CD14-positive monocyte (primary cell): ENCODE results near the gene TEX11. TPM values are rescaled to one million over a fixed set of nuclear protein-coding genes. Genes with fewer than 3 reads are reported as not detected.
"Not testable (repeated sequence)": the region's sequence is repeated elsewhere in the genome, so short reads cannot be mapped to it uniquely, and the experiment has no call there.

Experiments
- DNase-seq, 3 donors: peaks; one replicate each; pipeline ENCODE4 v3.0.0-alpha.2; 2011 to 2022
- H2AFZ ChIP-seq: 2 replicates; pipeline ENCODE4 v1.6.0; 2012; ENCODE audit warnings: mild to moderate bottlenecking, low read depth, low read length, inconsistent platforms; ENCODE audit not compliant: insufficient read depth, poor library complexity, severe bottlenecking
- H3K27ac ChIP-seq, 2 donors: 1 replicate in 1 of 2; 2 replicates in 1 of 2; pipeline ENCODE4 v1.5.1; 2012 to 2013; ENCODE audit warnings: low read length in 2 of 2, control low read depth in 1 of 2, inconsistent platforms in 1 of 2, low read depth in 1 of 2, mild to moderate bottlenecking in 1 of 2
- H3K27me3 ChIP-seq, 2 donors: one replicate each; pipeline versions ENCODE4 v1.6.0 to v1.6.1; 2011 to 2013; ENCODE audit warnings: low read length in 2 of 2; ENCODE audit not compliant: control insufficient read depth in 2 of 2, insufficient read depth in 2 of 2
- H3K36me3 ChIP-seq, 2 donors: replicated peaks in 1 of 2; 1 replicate in 1 of 2; 2 replicates in 1 of 2; pipeline versions ENCODE4 v1.5.1 to v1.6.1; 2012 to 2013; ENCODE audit warnings: low read length in 2 of 2, control low read depth in 1 of 2, inconsistent platforms in 1 of 2, mild to moderate bottlenecking in 1 of 2; ENCODE audit not compliant: insufficient read depth in 2 of 2, control insufficient read depth in 1 of 2
- H3K4me1 ChIP-seq, 2 donors: 1 replicate in 1 of 2; 2 replicates in 1 of 2; pipeline versions ENCODE4 v1.5.1 to v1.6.1; 2012 to 2013; ENCODE audit warnings: low read length in 2 of 2, control low read depth in 1 of 2, inconsistent platforms in 1 of 2, mild to moderate bottlenecking in 1 of 2, moderate library complexity in 1 of 2; ENCODE audit not compliant: insufficient read depth in 2 of 2, control insufficient read depth in 1 of 2
- H3K4me2 ChIP-seq: replicated peaks from 2 replicates; pipeline ENCODE3; 2012; ENCODE audit warnings: low read length, moderate library complexity, mild to moderate bottlenecking; ENCODE audit not compliant: poor library complexity, severe bottlenecking; ENCODE audit errors: extremely low read depth
- H3K4me3 ChIP-seq, 3 experiments: fragments of 200-600 bp in 1 of 3; sonication (generic) in 1 of 3; replicated peaks in 1 of 3; 1 replicate in 2 of 3; 2 replicates in 1 of 3; pipeline ENCODE4 v1.5.1; 2011 to 2013; ENCODE audit warnings: low read length in 3 of 3, mild to moderate bottlenecking in 3 of 3, control low read depth in 2 of 3, low read depth in 2 of 3, inconsistent platforms in 1 of 3, moderate library complexity in 1 of 3
- H3K79me2 ChIP-seq: 2 replicates; pipeline ENCODE4 v1.6.0; 2012; ENCODE audit warnings: mild to moderate bottlenecking, control low read depth, inconsistent platforms, low read length, moderate library complexity; ENCODE audit not compliant: insufficient read depth
- H3K9ac ChIP-seq: 2 replicates; pipeline ENCODE4 v1.6.0; 2017; ENCODE audit warnings: low read length, mild to moderate bottlenecking; ENCODE audit not compliant: insufficient read depth, poor library complexity, severe bottlenecking
- H3K9me3 ChIP-seq, 2 donors: replicated peaks in 1 of 2; 1 replicate in 1 of 2; 2 replicates in 1 of 2; pipeline versions ENCODE4 v1.5.1 to v1.6.1; 2012 to 2013; ENCODE audit warnings: low read length in 2 of 2, control low read depth in 1 of 2; ENCODE audit not compliant: control insufficient read depth in 1 of 2, insufficient read depth in 1 of 2
- H4K20me1 ChIP-seq: 2 replicates; pipeline ENCODE4 v1.6.0; 2012; ENCODE audit warnings: mild to moderate bottlenecking, low read length, control low read depth, moderate library complexity; ENCODE audit not compliant: insufficient read depth
- H3K27ac Mint-ChIP-seq, 7 donors: one replicate each; pipeline ENCODE4 v1.8.0; 2020; ENCODE audit warnings: mild to moderate bottlenecking in 7 of 7, mixed read lengths in 7 of 7, moderate library complexity in 6 of 7, inconsistent platforms in 2 of 7
- H3K27me3 Mint-ChIP-seq, 3 donors: one replicate each; pipeline ENCODE4 v1.8.0; 2021 to 2022; ENCODE audit warnings: low read depth in 3 of 3, mild to moderate bottlenecking in 3 of 3, mixed read lengths in 3 of 3, moderate library complexity in 3 of 3, inconsistent platforms in 1 of 3
- H3K36me3 Mint-ChIP-seq, 2 donors: one replicate each; pipeline ENCODE4 v1.8.0; 2020; ENCODE audit warnings: mixed read lengths in 2 of 2, inconsistent platforms in 1 of 2, mild to moderate bottlenecking in 1 of 2
- H3K4me1 Mint-ChIP-seq: one replicate; pipeline ENCODE4 v1.8.0; 2020; ENCODE audit warnings: mild to moderate bottlenecking, mixed read lengths
- H3K4me3 Mint-ChIP-seq, 2 donors: one replicate each; pipeline ENCODE4 v1.8.0; 2020; ENCODE audit warnings: mild to moderate bottlenecking in 2 of 2, mixed read lengths in 2 of 2, moderate library complexity in 1 of 2
- H3K9me3 Mint-ChIP-seq, 7 donors: one replicate each; pipeline ENCODE4 v1.8.0; 2020 to 2022; ENCODE audit warnings: mixed read lengths in 7 of 7, mild to moderate bottlenecking in 6 of 7, moderate library complexity in 6 of 7, inconsistent platforms in 2 of 7
- WGBS: methylation state at CpG from one replicate; pipeline ENCODE4 v1.1.5; 2013; ENCODE audit warnings: missing lambda C conversion rate; ENCODE audit not compliant: insufficient coverage; 5-methylcytosine and 5-hydroxymethylcytosine counted together
- intact Hi-C, 2 donors: fragments of 100-400 bp; cut with micrococcal nuclease; formaldehyde crosslinking; loops; one replicate each; pipeline versions ENCODE4 v1.15.0 to v1.15.1; 2023
- polyA plus RNA-seq, 3 donors: library from polyadenylated mRNA; depleted of rRNA in 1 of 3; unstranded in 2 of 3; stranded (reverse) in 1 of 3; fragments of 300-500 nt in 2 of 3; fragments of >200 nt in 1 of 3; fragmentation: Illumina TruSeq in 2 of 3; gene quantifications; 1 replicate in 2 of 3; 2 replicates in 1 of 3; pipeline ENCODE4 v1.2.3, GENCODE V29; 2012 to 2021
- TF ChIP-seq, protein P1 (sequence below): fragments of 200-600 bp; IDR thresholded peaks from one replicate; pipeline ENCODE4 v1.8.0; 2022; ENCODE audit warnings: antibody characterized with exemption, mild to moderate bottlenecking

TEX11 gene
- polyA plus RNA-seq, 3 donors, result not detected

DNA sequence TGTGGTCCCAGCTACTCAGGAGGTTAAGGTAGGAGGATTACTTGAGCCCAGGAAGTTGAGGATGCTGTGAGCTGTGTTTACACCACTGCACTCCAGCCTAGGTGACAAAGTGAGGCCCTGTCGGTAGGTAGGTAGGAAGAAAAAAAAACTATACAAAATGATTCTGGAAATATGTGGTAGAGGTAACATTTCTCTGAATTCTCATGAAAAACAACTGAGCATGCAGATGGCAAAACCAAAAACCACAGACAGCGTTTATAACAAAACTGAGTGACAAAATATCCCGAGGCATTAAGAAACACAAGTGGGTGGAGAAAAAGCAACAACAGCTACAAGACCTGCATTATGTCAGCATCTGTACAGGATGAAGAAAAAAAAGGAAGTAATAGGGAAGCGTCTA, 252.2 kb downstream of the TEX11 start:
- no peak overlapping the region for H2AFZ ChIP-seq
- no peak overlapping the region for H3K27ac ChIP-seq
- no peaks in the 10 kb centered on the region for H3K36me3 ChIP-seq
- WGBS, result no CpG with 5 or more reads among the region's 4 CpGs
- no peak overlapping the region for H3K9ac ChIP-seq
- no peaks in the 10 kb centered on the region for H4K20me1 ChIP-seq
- intact Hi-C loops, result no loop called here
- no peaks in the 10 kb centered on the region for H3K9me3 ChIP-seq
- H3K4me3 ChIP-seq, result no peak overlapping the region
- H3K36me3 Mint-ChIP-seq, result no peaks in the 10 kb centered on the region
- H3K27ac Mint-ChIP-seq, result no peak overlapping the region
- H3K4me3 Mint-ChIP-seq, result no peak overlapping the region
- H3K27me3 Mint-ChIP-seq, result peaks cover 0 to 8% (median 3%) of the 10 kb centered on the region in 3 donors
- TF ChIP-seq, protein P1, sequence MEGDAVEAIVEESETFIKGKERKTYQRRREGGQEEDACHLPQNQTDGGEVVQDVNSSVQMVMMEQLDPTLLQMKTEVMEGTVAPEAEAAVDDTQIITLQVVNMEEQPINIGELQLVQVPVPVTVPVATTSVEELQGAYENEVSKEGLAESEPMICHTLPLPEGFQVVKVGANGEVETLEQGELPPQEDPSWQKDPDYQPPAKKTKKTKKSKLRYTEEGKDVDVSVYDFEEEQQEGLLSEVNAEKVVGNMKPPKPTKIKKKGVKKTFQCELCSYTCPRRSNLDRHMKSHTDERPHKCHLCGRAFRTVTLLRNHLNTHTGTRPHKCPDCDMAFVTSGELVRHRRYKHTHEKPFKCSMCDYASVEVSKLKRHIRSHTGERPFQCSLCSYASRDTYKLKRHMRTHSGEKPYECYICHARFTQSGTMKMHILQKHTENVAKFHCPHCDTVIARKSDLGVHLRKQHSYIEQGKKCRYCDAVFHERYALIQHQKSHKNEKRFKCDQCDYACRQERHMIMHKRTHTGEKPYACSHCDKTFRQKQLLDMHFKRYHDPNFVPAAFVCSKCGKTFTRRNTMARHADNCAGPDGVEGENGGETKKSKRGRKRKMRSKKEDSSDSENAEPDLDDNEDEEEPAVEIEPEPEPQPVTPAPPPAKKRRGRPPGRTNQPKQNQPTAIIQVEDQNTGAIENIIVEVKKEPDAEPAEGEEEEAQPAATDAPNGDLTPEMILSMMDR, result no peak
- H3K9me3 Mint-ChIP-seq, result no peaks in the 10 kb centered on the region
- no peaks in the 10 kb centered on the region for H3K27me3 ChIP-seq
- DNase-seq, result no peak
- H3K4me2 ChIP-seq, result no peak overlapping the region
- no peaks in the 10 kb centered on the region for H3K4me1 ChIP-seq
- no peaks in the 10 kb centered on the region for H3K79me2 ChIP-seq
- H3K4me1 Mint-ChIP-seq, result peaks cover 4% of the 10 kb centered on the region

- H4K20me1 ChIP-seq, H3K36me3 ChIP-seq, H3K79me2 ChIP-seq, H3K9me3 ChIP-seq, H3K4me1 ChIP-seq, H3K27ac Mint-ChIP-seq, H3K4me2 ChIP-seq, H3K36me3 Mint-ChIP-seq, intact Hi-C loops, H3K27me3 Mint-ChIP-seq, H3K4me1 Mint-ChIP-seq, H2AFZ ChIP-seq, H3K27me3 ChIP-seq, H3K4me3 ChIP-seq, H3K9ac ChIP-seq, H3K4me3 Mint-ChIP-seq, H3K9me3 Mint-ChIP-seq, H3K27ac ChIP-seq, DNase-seq: not testable (repeated sequence)
- no CpG with 5 or more reads among the region's 3 CpGs for WGBS
Observed at GRCh38 chrX:70647910-70648309, 260.6 kb downstream of the TEX11 start.
